NOMO-1 (cell line): Measurements from ENCODE around the gene RBM23.

ENCODE experiments used
- DNase-seq, 2 experiments: peaks; one replicate each; lab custom pipeline; 2025; ENCODE audit not compliant: unreplicated experiment in 2 of 2; lab: John Stamatoyannopoulos, UW

The RBM23 gene

GRCh38 chr14:22845821-22846625 lies 72.9 kb downstream of the RBM23 start:
- no peak for DNase-seq

GRCh38 chr14:22845103-22845394 lies 73.9 kb downstream of the RBM23 start:
- DNase-seq: no peak

- DNase-seq: no peak
These were observed 74.5 kb downstream of the RBM23 start for GRCh38 chr14:22844221-22845102.
